Gastrocnemius medialis (tissue), 4 donors: ENCODE results near the gene GBP7.

ENCODE experiments used
- POLR2A ChIP-seq, 2 donors: fragments of 450-650 bp; IDR thresholded peaks; one replicate each; pipeline ENCODE4 v1.6.1; 2017; ENCODE audit warnings: antibody characterized with exemption in 2 of 2, mild to moderate bottlenecking in 2 of 2, moderate library complexity in 2 of 2
- TF ChIP-seq, protein P1 (sequence below), 5 experiments: fragments of 450-650 bp in 3 of 5; fragments of 200-600 bp in 2 of 5; sonication (generic) in 2 of 5; IDR thresholded peaks in 4 of 5; conservative IDR thresholded peaks in 1 of 5; 1 replicate in 4 of 5; 2 replicates in 1 of 5; pipeline ENCODE4 v1.5.1; 2016 to 2019; ENCODE audit warnings: antibody characterized with exemption in 5 of 5, mild to moderate bottlenecking in 3 of 5, moderate library complexity in 3 of 5

DNA sequence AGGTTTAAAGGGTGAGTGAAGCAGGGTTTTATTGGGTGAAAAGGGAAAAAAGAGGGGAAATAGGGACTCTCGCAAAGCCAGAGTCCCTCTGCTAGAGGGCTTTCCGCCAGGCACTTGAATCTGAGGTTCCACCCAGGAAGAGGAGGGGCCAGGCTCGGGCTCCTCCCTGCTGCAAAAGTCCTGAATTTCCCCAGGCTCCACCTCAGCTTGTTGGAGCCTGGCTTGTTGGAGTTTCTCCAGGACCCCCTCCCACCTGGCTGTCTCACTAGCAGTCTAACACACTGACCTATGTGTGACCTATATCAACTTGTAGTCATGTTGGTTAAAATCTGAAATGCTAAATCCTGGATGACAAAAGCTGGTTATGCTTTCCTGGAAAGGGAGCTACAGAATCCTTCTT, 75.4 kb downstream of the GBP7 start:
- TF ChIP-seq, protein P1, sequence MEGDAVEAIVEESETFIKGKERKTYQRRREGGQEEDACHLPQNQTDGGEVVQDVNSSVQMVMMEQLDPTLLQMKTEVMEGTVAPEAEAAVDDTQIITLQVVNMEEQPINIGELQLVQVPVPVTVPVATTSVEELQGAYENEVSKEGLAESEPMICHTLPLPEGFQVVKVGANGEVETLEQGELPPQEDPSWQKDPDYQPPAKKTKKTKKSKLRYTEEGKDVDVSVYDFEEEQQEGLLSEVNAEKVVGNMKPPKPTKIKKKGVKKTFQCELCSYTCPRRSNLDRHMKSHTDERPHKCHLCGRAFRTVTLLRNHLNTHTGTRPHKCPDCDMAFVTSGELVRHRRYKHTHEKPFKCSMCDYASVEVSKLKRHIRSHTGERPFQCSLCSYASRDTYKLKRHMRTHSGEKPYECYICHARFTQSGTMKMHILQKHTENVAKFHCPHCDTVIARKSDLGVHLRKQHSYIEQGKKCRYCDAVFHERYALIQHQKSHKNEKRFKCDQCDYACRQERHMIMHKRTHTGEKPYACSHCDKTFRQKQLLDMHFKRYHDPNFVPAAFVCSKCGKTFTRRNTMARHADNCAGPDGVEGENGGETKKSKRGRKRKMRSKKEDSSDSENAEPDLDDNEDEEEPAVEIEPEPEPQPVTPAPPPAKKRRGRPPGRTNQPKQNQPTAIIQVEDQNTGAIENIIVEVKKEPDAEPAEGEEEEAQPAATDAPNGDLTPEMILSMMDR (IDR thresholded peaks at IDR 0.05 in 4 of 5, conservative IDR thresholded peaks at IDR 0.05 in 1 of 5), result no peak
- no peak for TF ChIP-seq POLR2A (IDR thresholded peaks at IDR 0.05)
